Endothelial cell of umbilical vein (primary cell): Measurements from ENCODE around the gene TEKT5. TPM values are rescaled to one million over a fixed set of nuclear protein-coding genes. Genes with fewer than 3 reads are reported as not detected.

Experiments
- BruUV-seq: library from RNA; stranded (reverse); fragments of 400-500 nt; replicated peaks from 2 replicates; lab custom pipeline; 2021; lab: Mats Ljungman, UMichigan
- CTCF ChIA-PET: fragments of 300-600, 350-600 bp; sonication (Branson Sonifier 250); formaldehyde crosslinking; loops from one replicate; lab custom pipeline; 2021; ENCODE audit warnings: antibody characterized with exemption, inconsistent platforms; lab: Charles Lee
- POLR2A ChIA-PET: fragments of 300-600, 350-600 bp; sonication (Branson Sonifier 250); formaldehyde crosslinking; loops from one replicate; lab custom pipeline; 2021; ENCODE audit warnings: antibody characterized with exemption, inconsistent platforms; lab: Charles Lee
- DNase-seq: peaks from one replicate; pipeline ENCODE4 v3.0.0-alpha.2; 2011; ENCODE audit warnings: low read depth, low spot score
- FAIRE-seq: peaks from 2 replicates; lab custom pipeline; 2011; peaks lifted over from hg19 to GRCh38; lab: Jason Lieb, UNC
- H2AFZ ChIP-seq: 2 replicates; pipeline ENCODE4 v1.6.0; 2012; ENCODE audit warnings: low read depth, low read length, control low read depth, inconsistent platforms
- H3K27ac ChIP-seq: 2 replicates; pipeline ENCODE4 v1.5.1; 2011; ENCODE audit warnings: low read depth, mild to moderate bottlenecking, control low read depth, low read length, moderate library complexity; ENCODE audit not compliant: insufficient read depth
- H3K27me3 ChIP-seq, 2 experiments: 2 replicates each; pipeline versions ENCODE4 v1.6.0 to v1.6.1; 2011; ENCODE audit warnings: low read length in 2 of 2, mixed read lengths in 1 of 2; ENCODE audit not compliant: control insufficient read depth in 2 of 2, insufficient read depth in 2 of 2
- H3K36me3 ChIP-seq, 2 experiments: 2 replicates in 1 of 2; 3 replicates in 1 of 2; pipeline ENCODE4 v1.5.1; 2011; ENCODE audit warnings: low read length in 2 of 2, mild to moderate bottlenecking in 1 of 2, moderate library complexity in 1 of 2; ENCODE audit not compliant: control insufficient read depth in 2 of 2, insufficient read depth in 2 of 2; ENCODE audit errors: extremely low read depth in 1 of 2
- H3K4me1 ChIP-seq: 3 replicates; pipeline ENCODE4 v1.5.1; 2011; ENCODE audit warnings: mild to moderate bottlenecking, low read length; ENCODE audit not compliant: control insufficient read depth, insufficient read depth; ENCODE audit errors: extremely low read depth
- H3K4me2 ChIP-seq: 2 replicates; pipeline ENCODE4 v1.6.1; 2011; ENCODE audit warnings: low read length, control low read depth, mixed read lengths; ENCODE audit not compliant: insufficient read depth
- H3K4me3 ChIP-seq, 3 experiments: fragments of 200-600 bp in 1 of 3; sonication (generic), shearing (Covaris generic) in 1 of 3; replicated peaks in 1 of 3; 2 replicates each; pipeline ENCODE4 v1.5.1; 2011 to 2016; ENCODE audit warnings: control low read depth in 3 of 3, low read length in 3 of 3, mild to moderate bottlenecking in 2 of 3, inconsistent platforms in 1 of 3, low read depth in 1 of 3, moderate library complexity in 1 of 3; ENCODE audit not compliant: insufficient read depth in 1 of 3
- H3K79me2 ChIP-seq: 2 replicates; pipeline ENCODE4 v1.6.0; 2012; ENCODE audit warnings: low read length, inconsistent platforms; ENCODE audit not compliant: control insufficient read depth, insufficient read depth
- H3K9ac ChIP-seq: replicated peaks from 2 replicates; pipeline ENCODE3; 2011; ENCODE audit warnings: low read length, control low read depth; ENCODE audit not compliant: insufficient read depth; ENCODE audit errors: extremely low read depth
- H3K9me1 ChIP-seq: replicated peaks from 3 replicates; pipeline ENCODE4 v1.6.0; 2011; ENCODE audit warnings: mild to moderate bottlenecking, low read length; ENCODE audit not compliant: control insufficient read depth, insufficient read depth; ENCODE audit errors: extremely low read depth
- H3K9me3 ChIP-seq: replicated peaks from 2 replicates; pipeline ENCODE4 v1.5.1; 2012; ENCODE audit warnings: low read length, inconsistent platforms; ENCODE audit not compliant: control insufficient read depth, insufficient read depth
- H4K20me1 ChIP-seq: replicated peaks from 2 replicates; pipeline ENCODE3; 2011; ENCODE audit warnings: mild to moderate bottlenecking, low read length; ENCODE audit not compliant: control insufficient read depth, insufficient read depth; ENCODE audit errors: extremely low read depth
- CTCF ChIP-seq, 2 donors: IDR thresholded peaks; 1 replicate in 1 of 2; 2 replicates in 1 of 2; pipeline ENCODE4 v1.5.1; 2011; ENCODE audit warnings: low read length in 2 of 2, mild to moderate bottlenecking in 2 of 2, moderate library complexity in 2 of 2, control low read depth in 1 of 2, inconsistent platforms in 1 of 2, low read depth in 1 of 2; ENCODE audit not compliant: insufficient read depth in 1 of 2; ENCODE audit errors: extremely low read depth in 1 of 2
- EZH2 ChIP-seq: IDR thresholded peaks from 2 replicates; pipeline ENCODE4 v1.6.1; 2012; ENCODE audit warnings: borderline replicate concordance, low read depth, mild to moderate bottlenecking, moderate library complexity, low read length, inconsistent platforms; ENCODE audit not compliant: severe bottlenecking
- FOS ChIP-seq: IDR thresholded peaks from 2 replicates; pipeline ENCODE4 v1.6.1; 2011; ENCODE audit warnings: mild to moderate bottlenecking, low read length, moderate library complexity, borderline replicate concordance; ENCODE audit not compliant: insufficient read depth
- GATA2 ChIP-seq: IDR thresholded peaks from 2 replicates; pipeline ENCODE4 v1.7.0; 2011; ENCODE audit warnings: low read depth, mild to moderate bottlenecking, moderate library complexity, mixed read lengths, low read length; ENCODE audit not compliant: insufficient read length, insufficient read depth
- JUN ChIP-seq: IDR thresholded peaks from 2 replicates; pipeline ENCODE4 v1.6.1; 2011; ENCODE audit warnings: borderline replicate concordance, low read depth; ENCODE audit not compliant: insufficient read length, insufficient read depth
- MAX ChIP-seq: IDR thresholded peaks from 2 replicates; pipeline ENCODE4 v1.6.1; 2011; ENCODE audit not compliant: insufficient read depth, insufficient read length
- MYC ChIP-seq: IDR thresholded peaks from one replicate; pipeline ENCODE4 v1.6.1; 2011; ENCODE audit warnings: mild to moderate bottlenecking, low read depth, low read length
- POLR2A ChIP-seq: IDR thresholded peaks from 2 replicates; pipeline ENCODE4 v1.6.1; 2012; ENCODE audit warnings: low read depth, mild to moderate bottlenecking, control low read depth, low read length
- POLR2AphosphoS5 ChIP-seq: IDR thresholded peaks from 2 replicates; pipeline ENCODE4 v1.6.1; 2012; ENCODE audit warnings: low read depth, mild to moderate bottlenecking, control low read depth, low read length, moderate library complexity; ENCODE audit not compliant: insufficient read depth
- dilution Hi-C: fragments of 300-500 bp; cut with MboI; formaldehyde crosslinking; loops from one replicate; pipeline ENCODE4 v1.15.0; 2019; ENCODE audit warnings: low sequenced_read_pairs; ENCODE audit not compliant: extremely low pct_ligation_motif_present
- intact Hi-C: fragments of 100-400 bp; cut with micrococcal nuclease; formaldehyde crosslinking; loops from one replicate; pipeline ENCODE4 v1.10.0; 2022
- polyA plus RNA-seq, 4 experiments: library from polyadenylated mRNA; depleted of rRNA in 3 of 4; stranded (reverse) in 3 of 4; unstranded in 1 of 4; fragments of >200 nt; gene quantifications; 2 replicates each; pipeline versions ENCODE4 v1.2.1 to v1.2.3, GENCODE V29; 2011 to 2012; ENCODE audit warnings: missing spikeins in 1 of 4
- total RNA-seq: library from RNA; stranded (reverse); gene quantifications from 2 replicates; pipeline ENCODE4 v1.2.3, GENCODE V29; 2021

Gene TEKT5
- total and polyA plus RNA-seq, 2 donors (not counting 3 experiments of a cell fraction or from before 2014, with no cell fraction given), result not detected

DNA sequence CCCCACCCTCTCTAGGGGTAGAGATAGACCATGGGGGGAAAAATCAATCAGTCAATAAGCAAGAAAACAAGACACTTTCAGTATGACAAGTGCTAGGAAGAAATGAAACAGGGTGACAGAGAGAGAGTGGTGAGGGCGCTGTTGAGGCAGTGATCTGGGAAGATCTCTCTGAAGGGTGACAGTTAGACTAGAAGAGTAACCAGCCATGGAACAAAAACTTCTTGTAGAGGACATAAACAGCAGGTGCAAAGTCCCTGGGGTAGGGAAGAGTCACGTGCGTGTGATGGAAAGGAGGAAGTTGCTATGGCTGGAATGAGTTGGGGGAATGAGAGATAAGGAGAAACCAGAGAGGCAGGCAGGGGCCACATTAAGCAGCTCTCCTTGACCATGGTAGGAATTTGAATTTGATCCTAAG lies 97.5 kb downstream of the TEKT5 start:
- dilution Hi-C loops (no loop called here), intact Hi-C loops (no loop called here)
- Histone ChIP-seq H3K4me2 (no peak overlapping the region), H4K20me1 (no peaks in the 10 kb centered on the region), H3K9me3 (no peaks in the 10 kb centered on the region), H3K27me3 (peaks cover 0 to 2% of the 10 kb centered on the region in 2 experiments), H3K79me2 (no peaks in the 10 kb centered on the region), H2AFZ (no peak overlapping the region), H3K9me1 (no peaks in the 10 kb centered on the region), H3K27ac (no peak overlapping the region), H3K4me1 (no peaks in the 10 kb centered on the region), H3K4me3 (no peak overlapping the region), H3K36me3 (no peaks in the 10 kb centered on the region), H3K9ac (no peak overlapping the region)
- TF ChIP-seq JUN (no peak), POLR2A (no peak), EZH2 (no peak), POLR2AphosphoS5 (no peak), GATA2 (no peak), CTCF (IDR thresholded peaks at IDR 0.05; ENCODE audit: extremely low read depth in 1 of 2, insufficient read depth in 1 of 2, low read depth in 1 of 2, low read length in 2 of 2) (no peak), MYC (no peak), FOS (no peak), MAX (no peak)
- no TSS peak for BruUV-seq
- ChIA-PET POLR2A (no interaction called here), CTCF (no interaction called here)
- FAIRE-seq (no peak), DNase-seq (no peak)
